Activated CD4-positive, alpha-beta T cell treated with anti-CD3 and anti-CD28 coated beads, Interleukin-2, Interleukin-4, amounts not matched to agents 100 ng/mL and 50 ng/mL, durations not matched to agents 16 hours and 8 hours (primary cell): ENCODE results near the gene ADCY9.

Source experiments
- DNase-seq: peaks from one replicate; pipeline ENCODE4 v3.0.0-alpha.2; 2020; ENCODE audit warnings: low spot score

Gene ADCY9

DNA sequence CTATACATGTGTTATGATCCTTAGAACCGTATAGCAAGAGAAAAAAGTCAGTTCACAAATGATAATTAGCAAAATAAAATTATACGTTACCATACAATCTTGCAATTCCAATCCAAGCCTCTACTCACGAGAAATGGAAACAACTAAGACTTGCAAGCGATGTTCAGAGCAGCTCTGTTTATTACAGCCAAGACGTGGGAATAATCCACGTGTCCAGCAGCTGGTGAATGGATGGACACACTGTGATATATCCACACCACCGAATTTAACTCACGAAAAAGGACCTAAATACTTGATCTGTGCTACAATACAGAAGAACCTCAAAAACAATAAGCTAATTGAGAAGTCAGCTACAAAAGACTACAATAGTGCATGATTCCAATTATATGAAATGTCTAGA lies 88.1 kb downstream of the ADCY9 start:
- no peak for DNase-seq

DNA sequence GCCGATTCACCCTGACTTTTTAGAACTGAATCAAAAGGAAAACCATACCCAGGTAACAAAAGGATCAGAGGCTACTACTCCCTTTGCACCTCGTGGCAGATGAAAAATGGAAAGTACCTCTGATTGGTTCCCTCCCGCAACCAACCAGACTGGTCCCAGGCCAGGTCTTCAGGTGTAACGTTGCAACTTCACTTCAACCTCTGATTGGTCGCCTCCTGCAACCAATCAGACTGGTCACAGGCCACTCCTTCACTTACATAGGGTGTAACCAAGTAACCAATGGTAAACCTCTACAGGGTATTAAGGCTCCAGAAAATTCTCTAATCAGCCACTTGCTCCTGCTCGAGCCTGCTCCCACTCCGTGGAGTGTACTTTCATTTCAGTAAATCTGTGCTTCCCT lies 89.4 kb downstream of the ADCY9 start:
- no peak for DNase-seq

DNA sequence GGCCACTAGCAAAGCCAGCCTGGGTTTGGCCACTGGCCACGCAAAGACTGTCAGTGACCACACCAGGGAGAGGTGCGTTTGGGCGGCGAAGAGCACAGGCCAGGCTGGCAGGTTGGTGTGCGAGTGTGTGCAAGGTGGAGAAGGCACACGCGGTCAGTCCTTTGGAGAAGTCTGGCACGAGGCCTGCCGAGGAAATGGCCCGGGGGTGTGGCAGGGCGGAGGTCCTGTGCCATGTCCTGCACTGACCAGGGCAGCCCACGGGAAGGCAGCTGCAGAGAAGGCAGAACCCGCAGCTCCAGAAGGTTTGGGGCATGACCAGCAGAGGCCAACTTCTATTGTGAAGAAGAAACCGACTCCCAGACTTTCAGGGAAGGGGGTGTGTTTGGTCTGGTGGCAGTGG lies 90.8 kb downstream of the ADCY9 start:
- DNase-seq: no peak

DNA sequence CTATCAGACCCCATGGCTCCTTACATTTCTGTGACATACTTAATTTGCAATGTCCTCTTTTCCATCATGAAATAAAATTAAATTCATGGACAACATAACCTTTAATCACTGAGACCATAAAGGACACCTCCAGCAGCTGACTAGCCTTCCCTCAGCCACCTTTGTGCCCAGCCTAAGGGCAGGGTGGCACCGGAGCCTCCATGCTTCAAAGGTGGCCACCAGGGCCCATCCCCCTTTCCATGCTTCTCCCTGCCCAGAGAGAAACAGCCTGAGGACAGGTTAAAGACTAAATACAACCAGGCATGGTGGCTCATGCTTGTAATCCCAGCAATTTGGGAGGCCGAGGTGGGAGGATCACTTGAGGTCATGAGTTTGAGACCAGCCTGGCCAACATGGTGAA lies 94.3 kb downstream of the ADCY9 start:
- no peak for DNase-seq

GRCh38 chr16:4021070-4021779 lies 95.0 kb downstream of the ADCY9 start:
- DNase-seq: no peak

DNA sequence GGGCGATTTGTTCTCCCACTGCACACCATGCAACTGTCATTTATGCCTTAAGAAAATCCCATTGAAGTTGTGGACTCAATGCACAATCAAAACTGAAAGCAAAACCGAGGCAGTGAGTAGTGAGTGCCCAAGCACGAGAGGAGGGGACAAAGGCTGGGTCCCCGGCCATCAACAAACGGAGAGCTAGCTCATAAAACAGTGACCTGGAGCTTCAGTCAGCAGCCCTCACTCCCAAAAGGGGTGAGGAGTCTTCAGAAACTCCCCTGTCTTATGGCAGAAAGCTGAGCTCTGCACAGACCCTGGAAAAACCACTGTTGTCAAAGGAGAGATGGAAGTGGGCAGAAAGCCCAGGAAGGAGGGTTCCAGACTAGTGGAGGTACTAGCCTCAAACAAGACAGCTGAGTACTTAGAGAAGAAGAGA lies 96.9 kb downstream of the ADCY9 start:
- DNase-seq: no peak

DNA sequence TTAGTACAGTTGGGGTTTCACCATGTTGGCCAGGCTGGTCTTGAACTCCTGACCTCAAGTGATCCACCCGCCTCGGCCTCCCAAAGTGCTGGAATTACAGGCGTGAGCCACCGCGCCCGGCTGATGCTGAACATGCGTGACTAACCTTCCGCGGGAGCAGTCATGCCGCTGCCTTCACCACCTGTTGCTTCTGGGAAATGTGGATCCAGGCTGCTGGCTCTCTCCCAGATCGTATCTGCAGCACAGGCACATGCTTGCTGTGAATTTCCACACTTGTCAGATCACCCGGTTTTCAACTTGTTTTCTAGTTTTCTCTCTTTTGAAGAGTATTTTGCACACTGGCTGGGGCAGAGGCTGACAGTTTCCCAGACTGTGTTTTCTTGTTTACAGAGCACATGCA lies 97.9 kb downstream of the ADCY9 start:
- no peak for DNase-seq

DNA sequence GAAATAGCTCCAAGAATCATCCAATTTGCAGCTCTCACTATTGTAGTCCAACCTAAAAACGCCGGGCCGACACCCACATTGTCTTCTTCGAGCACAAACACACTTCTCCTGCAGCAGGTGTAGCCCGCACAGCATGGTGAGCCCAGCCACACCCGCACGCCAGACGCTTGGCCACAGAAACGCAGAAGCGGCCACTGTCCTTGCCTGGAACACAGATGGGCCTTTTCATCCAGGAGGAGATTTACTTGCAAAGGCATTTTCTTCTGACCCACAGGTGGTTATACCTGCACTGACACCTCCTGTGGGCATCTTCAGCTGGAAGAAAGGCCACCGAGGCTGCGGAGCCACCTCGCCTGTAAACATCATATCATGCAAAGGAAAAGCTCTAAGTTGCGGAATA lies 98.4 kb downstream of the ADCY9 start:
- no peak for DNase-seq

GRCh38 chr16:4016658-4017057 lies 99.6 kb downstream of the ADCY9 start:
- DNase-seq: no peak

DNA sequence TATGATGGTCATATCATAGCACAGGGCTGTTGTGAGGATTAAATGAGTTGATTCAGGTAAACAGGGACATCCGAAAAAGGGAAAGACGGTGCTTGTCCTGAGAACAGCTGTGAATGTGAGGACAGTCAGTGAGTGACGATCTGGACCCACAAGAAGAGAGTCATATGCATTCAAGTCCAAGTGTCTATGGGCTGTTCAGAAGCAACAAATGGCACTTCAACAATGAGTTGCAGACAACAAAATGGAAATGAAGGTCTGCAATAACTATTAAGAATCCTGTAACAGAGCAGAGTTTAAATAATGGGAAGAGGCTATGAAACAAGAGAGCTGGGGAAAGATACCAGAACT lies 100.3 kb downstream of the ADCY9 start:
- DNase-seq: no peak

- no peak for DNase-seq
Measured at GRCh38 chr16:4015275-4016004, 100.8 kb downstream of the ADCY9 start.

DNA sequence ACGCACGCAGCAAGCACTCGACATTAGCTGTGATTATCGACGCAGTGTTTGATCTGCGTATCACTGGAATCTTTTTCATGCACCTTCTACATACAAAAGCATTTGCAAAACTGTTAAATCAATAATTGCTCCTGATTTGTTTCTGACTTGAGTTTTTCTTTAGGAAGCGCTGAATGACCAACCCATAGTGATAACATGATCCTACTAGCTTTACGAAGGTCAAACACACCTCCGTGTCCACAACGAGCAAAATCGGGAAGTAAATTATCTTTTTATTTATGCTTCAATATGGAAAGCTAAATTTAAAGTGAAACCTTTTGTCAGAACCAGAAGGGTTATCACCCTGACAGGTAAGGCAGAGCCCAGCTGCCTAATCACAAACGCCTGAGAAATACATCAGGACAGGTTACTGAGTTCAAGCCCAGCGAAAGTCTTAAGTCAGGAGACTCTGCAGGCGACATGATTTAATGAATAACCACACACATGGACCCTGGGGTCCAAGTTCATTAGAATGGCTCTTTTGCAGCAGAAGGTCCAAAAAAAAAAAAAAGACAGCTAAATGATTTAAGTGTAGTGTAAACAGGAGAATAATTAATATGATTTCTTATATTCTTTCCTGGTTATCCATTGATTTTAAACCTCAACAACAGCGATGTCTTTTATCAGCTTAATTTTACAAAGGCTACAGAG lies 104.2 kb downstream of the ADCY9 start:
- no peak for DNase-seq

DNA sequence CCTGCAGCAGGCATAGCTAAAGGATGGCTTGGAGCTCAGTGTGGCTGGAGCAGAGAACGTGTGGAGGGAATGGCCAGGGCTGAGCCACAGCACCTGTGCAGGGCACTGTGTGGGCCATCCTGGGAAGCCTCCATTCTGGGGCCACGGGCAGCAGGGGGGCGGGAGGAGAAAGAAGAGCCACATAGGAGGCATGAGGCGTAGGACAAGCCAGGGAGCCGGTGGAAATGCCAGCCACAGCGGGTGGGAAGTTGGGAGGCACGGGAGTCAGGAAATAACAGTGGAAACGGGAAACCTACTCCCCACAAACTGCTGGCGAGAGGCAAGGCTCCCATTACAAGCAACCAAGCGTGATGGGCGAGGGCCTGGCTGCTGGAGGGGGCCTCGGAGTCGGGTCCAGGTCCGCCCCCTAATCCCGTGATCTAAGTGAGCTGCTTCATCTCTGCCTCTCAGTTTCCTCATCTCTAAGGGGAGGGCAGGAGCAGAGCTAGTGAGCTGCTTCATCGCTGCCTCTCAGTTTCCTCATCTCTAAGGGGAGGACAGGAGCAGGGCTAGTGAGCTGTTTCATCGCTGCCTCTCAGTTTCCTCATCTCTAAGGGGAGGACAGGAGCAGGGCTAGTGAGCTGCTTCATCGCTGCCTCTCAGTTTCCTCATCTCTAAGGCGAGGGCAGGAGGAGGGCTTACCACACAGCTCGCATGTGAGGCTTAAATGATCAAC lies 104.9 kb downstream of the ADCY9 start:
- DNase-seq: no peak

DNA sequence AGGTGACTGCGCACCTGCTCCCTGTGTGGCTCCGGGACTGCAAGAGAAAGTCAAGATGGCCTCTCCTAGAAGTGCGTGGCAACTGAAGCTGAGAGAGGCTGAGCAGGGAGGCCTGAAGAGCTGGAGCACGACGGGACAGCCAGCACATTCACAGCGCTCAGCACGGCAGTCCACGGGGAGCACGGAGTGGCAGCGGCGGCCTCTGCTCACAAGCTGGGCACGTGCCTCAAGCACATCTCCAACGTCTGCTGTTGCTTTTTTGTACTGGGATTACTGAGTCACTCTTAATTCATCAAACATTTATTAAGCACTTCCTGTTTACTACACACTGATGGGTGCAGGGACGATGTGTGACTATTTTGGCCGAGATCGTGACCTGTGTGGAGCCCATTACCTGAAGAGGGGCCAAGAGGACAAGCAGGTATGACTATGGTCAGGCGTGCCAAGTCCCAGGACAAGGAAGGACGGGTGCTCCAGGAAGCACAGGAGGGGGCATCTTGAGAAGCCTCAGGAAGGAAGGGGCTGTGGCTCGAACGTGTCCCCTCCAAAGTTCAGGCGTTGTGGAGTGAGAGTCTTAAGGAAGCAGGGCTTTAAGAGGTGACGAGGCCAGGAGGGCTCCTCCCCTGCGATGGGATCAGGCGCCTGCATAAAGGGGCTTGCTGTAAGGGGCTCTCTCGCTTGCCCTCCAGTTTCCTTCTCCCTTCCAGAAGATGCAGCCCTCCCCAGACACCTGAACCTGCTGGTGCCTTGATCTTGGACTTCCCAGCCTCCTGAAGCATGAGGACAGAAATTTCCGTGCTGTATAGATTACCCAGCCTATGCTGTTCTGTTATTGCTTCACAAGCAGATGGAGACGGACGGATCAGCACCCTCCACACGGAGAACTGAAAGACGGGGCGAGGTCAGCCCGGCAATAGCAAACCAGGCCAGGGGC lies 105.8 kb downstream of the ADCY9 start:
- DNase-seq: no peak

- DNase-seq: no peak
Measured at GRCh38 chr16:4009177-4009576, 107.1 kb downstream of the ADCY9 start.

DNA sequence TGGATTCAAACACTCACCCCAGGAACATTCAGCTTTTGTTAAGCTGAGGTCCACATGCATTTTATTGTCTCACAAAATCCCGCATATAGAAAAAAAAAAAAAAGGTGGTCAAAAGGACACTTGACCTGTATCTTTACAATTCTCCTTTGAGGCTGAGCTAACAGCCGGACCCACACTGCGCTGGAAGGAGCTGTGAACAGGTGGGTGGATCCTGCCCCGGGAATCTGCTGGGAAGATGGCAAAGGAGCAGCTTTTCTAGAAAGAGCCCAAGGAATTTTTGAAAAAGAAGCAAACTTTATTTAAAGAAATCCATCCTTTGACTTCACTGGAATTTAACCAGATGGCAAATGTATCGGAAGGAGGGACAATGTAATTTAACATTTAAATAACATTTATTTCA lies 108.1 kb downstream of the ADCY9 start:
- DNase-seq: no peak

- DNase-seq: no peak
Measured at GRCh38 chr16:4006397-4006999, 109.7 kb downstream of the ADCY9 start.

DNA sequence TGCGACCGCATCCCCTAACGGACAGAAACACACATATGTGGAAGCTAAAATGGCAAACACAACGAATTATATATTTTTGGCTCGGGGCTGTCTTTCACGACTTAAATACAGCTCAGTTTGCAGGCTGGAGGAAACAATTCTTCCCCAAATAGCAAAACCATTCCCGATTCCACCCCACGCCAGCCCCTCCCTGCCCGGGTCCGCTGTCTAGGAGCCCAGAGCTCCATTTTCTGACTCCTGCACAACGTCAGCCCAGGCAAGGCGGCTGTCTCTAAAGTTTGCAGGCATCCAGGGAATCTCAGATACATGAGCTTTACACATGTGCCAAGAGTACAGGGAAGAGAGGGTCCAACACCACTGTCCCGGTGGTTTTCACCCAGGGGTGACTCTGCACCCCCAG lies 110.5 kb downstream of the ADCY9 start:
- no peak for DNase-seq

GRCh38 chr16:4005281-4005680 lies 111.0 kb downstream of the ADCY9 start:
- DNase-seq: no peak

- no peak for DNase-seq
Measured at GRCh38 chr16:4004206-4004605, 112.0 kb downstream of the ADCY9 start.

DNA sequence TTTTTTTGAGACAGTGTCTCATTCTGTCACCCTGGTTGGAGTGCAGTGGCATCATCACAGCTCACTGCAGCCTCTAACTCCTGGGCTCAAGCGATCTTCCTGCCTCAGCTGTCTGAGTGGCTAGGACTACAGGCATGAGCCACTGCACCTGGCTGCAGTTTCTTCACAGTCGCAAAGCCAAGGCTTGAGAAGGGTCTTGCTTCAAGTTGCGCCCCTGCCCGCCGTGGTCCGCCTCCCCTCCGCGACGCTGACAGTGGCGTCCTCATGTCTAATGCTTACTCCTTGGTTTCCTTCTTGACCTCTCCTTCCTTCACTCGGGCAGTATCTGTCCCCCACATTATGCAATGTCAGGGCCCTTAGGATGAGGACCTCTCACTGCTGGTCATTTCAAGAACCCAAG lies 112.7 kb downstream of the ADCY9 start:
- no peak for DNase-seq
